Right lobe of liver (tissue), 4 donors: ENCODE results near the gene CKMT2.

Source experiments
- CTCF ChIP-seq, 4 donors: fragments of 200-600 bp in 3 of 4; fragments of 450-650 bp in 1 of 4; IDR thresholded peaks; one replicate each; pipeline versions ENCODE4 v1.5.1 to v1.8.0; 2016 to 2022; ENCODE audit warnings: antibody characterized with exemption in 4 of 4, mild to moderate bottlenecking in 2 of 4
- POLR2A ChIP-seq: fragments of 450-650 bp; IDR thresholded peaks from one replicate; pipeline ENCODE4 v1.6.1; 2017; ENCODE audit warnings: antibody characterized with exemption, mild to moderate bottlenecking
- donor health status: DM: no; HTN: no; CAD: no.
- donor health status: DM: no; HTN: no; CAD: no.
- donor health status: DM: no; HTN: yes; CAD: no.

GRCh38 chr5:81209869-81210493 is 23.1 kb upstream of the CKMT2 start:
- TF ChIP-seq CTCF (IDR thresholded peaks at IDR 0.05) = no peak
- no peak for TF ChIP-seq POLR2A
